HepG2 (cell line): Measurements from ENCODE around the gene CAPN13. TPM values are rescaled to one million over a fixed set of nuclear protein-coding genes. Genes with fewer than 3 reads are reported as not detected.

Source experiments
- ATAC-seq: fragments of 200-7000 bp; cut with Tn5 transposase; 3 replicates; pipeline ENCODE4 v1.9.1; 2020; ENCODE audit warnings: mild to moderate bottlenecking, moderate library complexity
- BruUV-seq: library from RNA; stranded (reverse); fragments of 400-500 nt; replicated peaks from 2 replicates; lab custom pipeline; 2021; lab: Mats Ljungman, UMichigan
- CTCF ChIA-PET: fragments of 300-600 bp; formaldehyde crosslinking; extraction: SDS; loops from one replicate; lab custom pipeline; 2021; ENCODE audit warnings: low total read pairs, inconsistent platforms, low intra/inter-chr PET ratio; lab: Yijun Ruan, JAX
- POLR2A ChIA-PET: fragments of 350-600 bp; sonication (Branson Sonifier 250); formaldehyde crosslinking; loops from one replicate; lab custom pipeline; 2020; ENCODE audit warnings: antibody characterized with exemption, inconsistent platforms; lab: Yijun Ruan, JAX
- DNase-seq: peaks from one replicate; pipeline ENCODE4 v3.0.0-alpha.2; 2015; ENCODE audit warnings: low spot score
- FAIRE-seq: peaks from 3 replicates; lab custom pipeline; 2011; peaks lifted over from hg19 to GRCh38; lab: Jason Lieb, UNC
- H2AFZ ChIP-seq: one replicate; pipeline ENCODE4 v1.6.1; 2011; ENCODE audit warnings: low read length, inconsistent platforms
- H3K27ac ChIP-seq: fragments of 300-600 bp; 3 replicates; pipeline ENCODE4 v1.8.0; 2011; ENCODE audit warnings: mixed run types, mild to moderate bottlenecking, mixed read lengths, low read length, inconsistent platforms; ENCODE audit not compliant: insufficient read depth; ENCODE audit errors: extremely low read length
- H3K27me3 ChIP-seq, 2 experiments: fragments of 200-600 bp in 1 of 2; 2 replicates in 1 of 2; 3 replicates in 1 of 2; pipeline versions ENCODE4 v1.6.0 to v1.8.0; 2011; ENCODE audit warnings: low read length in 2 of 2, mild to moderate bottlenecking in 2 of 2, moderate library complexity in 2 of 2, inconsistent platforms in 1 of 2; ENCODE audit not compliant: insufficient read depth in 2 of 2, control insufficient read depth in 1 of 2
- H3K36me3 ChIP-seq, 2 experiments: fragments of 200-600 bp in 1 of 2; replicated peaks in 1 of 2; 2 replicates in 1 of 2; 3 replicates in 1 of 2; pipeline versions ENCODE4 v1.5.1 to v1.8.0; 2011; ENCODE audit warnings: low read length in 2 of 2, inconsistent platforms in 1 of 2; ENCODE audit not compliant: insufficient read depth in 2 of 2, control insufficient read depth in 1 of 2
- H3K4me1 ChIP-seq: 2 replicates; pipeline ENCODE4 v1.5.1; 2012; ENCODE audit warnings: low read length, inconsistent platforms; ENCODE audit not compliant: insufficient read depth
- H3K4me2 ChIP-seq: 2 replicates; pipeline ENCODE4 v1.6.0; 2011; ENCODE audit warnings: low read depth, low read length, inconsistent platforms
- H3K4me3 ChIP-seq, 3 experiments: fragments of 200-600 bp in 1 of 3; sonication (generic), shearing (Covaris generic) in 1 of 3; replicated peaks in 1 of 3; 2 replicates each; pipeline ENCODE4 v1.5.1; 2011 to 2016; ENCODE audit warnings: low read length in 3 of 3, inconsistent platforms in 2 of 3, low read depth in 2 of 3, mild to moderate bottlenecking in 2 of 3, control low read depth in 1 of 3, mixed read lengths in 1 of 3; ENCODE audit not compliant: insufficient read depth in 1 of 3
- H3K79me2 ChIP-seq: one replicate; pipeline ENCODE4 v1.6.1; 2011; ENCODE audit warnings: low read length, inconsistent platforms; ENCODE audit not compliant: insufficient read depth
- H3K9ac ChIP-seq: 2 replicates; pipeline ENCODE4 v1.6.0; 2011; ENCODE audit warnings: mild to moderate bottlenecking, low read depth, low read length, inconsistent platforms; ENCODE audit not compliant: insufficient read depth
- H3K9me3 ChIP-seq: 2 replicates; pipeline ENCODE4 v1.5.1; 2012; ENCODE audit warnings: mild to moderate bottlenecking, low read length
- H4K20me1 ChIP-seq: 2 replicates; pipeline ENCODE4 v1.6.0; 2011; ENCODE audit warnings: inconsistent platforms, mild to moderate bottlenecking, low read length, moderate library complexity; ENCODE audit not compliant: insufficient read depth
- BATF2 ChIP-seq: sonication (generic); formaldehyde crosslinking; IDR thresholded peaks from 2 replicates; pipeline ENCODE4 v1.8.0; 2022; ENCODE audit warnings: mild to moderate bottlenecking, missing genetic modification reagents, moderate library complexity
- CENPX ChIP-seq: sonication (generic); formaldehyde crosslinking; IDR thresholded peaks from 2 replicates; pipeline ENCODE4 v1.9.0; 2021; ENCODE audit warnings: mild to moderate bottlenecking, missing genetic modification reagents, moderate library complexity
- CTCF ChIP-seq: sonication (generic); formaldehyde crosslinking; IDR thresholded peaks from 2 replicates; pipeline ENCODE4 v1.5.0; 2020; ENCODE audit warnings: mild to moderate bottlenecking, missing genetic modification reagents, moderate library complexity
- EZH2 ChIP-seq: conservative IDR thresholded peaks from 2 replicates; pipeline ENCODE4 v1.6.1; 2012; ENCODE audit warnings: mild to moderate bottlenecking, low read depth, low read length, moderate library complexity
- FUBP1 ChIP-seq: sonication (generic); formaldehyde crosslinking; IDR thresholded peaks from 2 replicates; pipeline ENCODE4 v1.5.1; 2020; ENCODE audit warnings: missing genetic modification reagents, mild to moderate bottlenecking, borderline replicate concordance
- IRF1 ChIP-seq: sonication (generic); formaldehyde crosslinking; IDR thresholded peaks from 2 replicates; pipeline ENCODE4 v1.4.0; 2020; ENCODE audit warnings: low read depth, mild to moderate bottlenecking, missing genetic modification reagents
- KMT2A ChIP-seq: sonication (generic); formaldehyde crosslinking; IDR thresholded peaks from 2 replicates; pipeline ENCODE4 v1.4.0; 2020; ENCODE audit warnings: missing genetic modification reagents
- PLSCR1 ChIP-seq: sonication (generic); formaldehyde crosslinking; IDR thresholded peaks from 2 replicates; pipeline ENCODE4 v1.5.0; 2020; ENCODE audit warnings: missing genetic modification reagents, mild to moderate bottlenecking, borderline replicate concordance
- RFX1 ChIP-seq: fragments of 450-650 bp; IDR thresholded peaks from 2 replicates; pipeline ENCODE4 v1.6.1; 2017
- RFXANK ChIP-seq: IDR thresholded peaks from 2 replicates; pipeline ENCODE4 v1.6.1; 2016
- ZFP41 ChIP-seq: sonication (generic); formaldehyde crosslinking; IDR thresholded peaks from 2 replicates; pipeline ENCODE4 v1.4.0; 2020; ENCODE audit warnings: mild to moderate bottlenecking, missing genetic modification reagents, borderline replicate concordance
- ZFP90 ChIP-seq: sonication (generic); formaldehyde crosslinking; IDR thresholded peaks from 2 replicates; pipeline ENCODE4 v1.8.0; 2022; ENCODE audit warnings: missing genetic modification reagents, mild to moderate bottlenecking, inconsistent platforms, borderline replicate concordance
- ZNF230 ChIP-seq: sonication (generic); formaldehyde crosslinking; IDR thresholded peaks from 2 replicates; pipeline ENCODE4 v1.4.0; 2020; ENCODE audit warnings: mild to moderate bottlenecking, missing genetic modification reagents
- ZNF350 ChIP-seq: sonication (generic); formaldehyde crosslinking; IDR thresholded peaks from 2 replicates; pipeline ENCODE4 v1.4.0; 2020; ENCODE audit warnings: mild to moderate bottlenecking, low read depth, missing genetic modification reagents, borderline replicate concordance
- ZNF382 ChIP-seq: sonication (generic); formaldehyde crosslinking; IDR thresholded peaks from 2 replicates; pipeline ENCODE4 v1.5.0; 2020; ENCODE audit warnings: missing genetic modification reagents, mild to moderate bottlenecking, borderline replicate concordance
- ZNF724P ChIP-seq: sonication (generic); formaldehyde crosslinking; IDR thresholded peaks from 2 replicates; pipeline ENCODE4 v1.8.0; 2022; ENCODE audit warnings: missing genetic modification reagents, borderline replicate concordance
- ZXDC ChIP-seq: sonication (generic); formaldehyde crosslinking; IDR thresholded peaks from 2 replicates; pipeline ENCODE4 v1.5.0; 2020; ENCODE audit warnings: mild to moderate bottlenecking, missing genetic modification reagents
- WGBS: methylation state at CpG from one replicate; pipeline ENCODE4 v1.1.6; 2017; ENCODE audit warnings: low lambda C conversion rate; 5-methylcytosine and 5-hydroxymethylcytosine counted together
- in situ Hi-C: cut with HindIII; loops from 2 replicates; pipeline ENCODE4 v1.10.0; 2017; ENCODE audit warnings: low pct_unique_long_range_greater_than_20kb; ENCODE audit not compliant: extremely low pct_ligation_motif_present
- intact Hi-C: fragments of 100-400 bp; cut with micrococcal nuclease; formaldehyde crosslinking; loops from one replicate; pipeline ENCODE4 v1.10.0; 2022; ENCODE audit not compliant: unreplicated experiment
- polyA plus RNA-seq, 8 experiments: library from polyadenylated mRNA; depleted of rRNA in 3 of 8; stranded (reverse) in 7 of 8; unstranded in 1 of 8; fragments of >200 nt; fragmentation: Illumina TruSeq in 4 of 8; extraction: Trizol in 4 of 8; gene quantifications; 2 replicates each; pipeline versions ENCODE4 v1.2.1 to v1.2.3, GENCODE V29; 2011 to 2016; ENCODE audit warnings: low read depth in 4 of 8, missing spikeins in 1 of 8, mixed read lengths in 1 of 8; ENCODE audit not compliant: insufficient read depth in 1 of 8
- total RNA-seq, 5 experiments: library from RNA; depleted of rRNA; stranded (reverse); fragments of >200 nt; fragmentation: Illumina TruSeq; extraction: Trizol; gene quantifications; 2 replicates each; pipeline ENCODE4 v1.2.3, GENCODE V29; 2016; ENCODE audit warnings: low read depth in 1 of 5

CAPN13 gene
- total and polyA plus RNA-seq, 2 of the 13 experiments (the other 11 are each of a cell fraction or from before 2014, with no cell fraction given) = not detected

GRCh38 chr2:30684026-30684425 lies 123.2 kb downstream of the CAPN13 start:
- Histone ChIP-seq H3K9ac (no peak overlapping the region), H3K4me3 (no peak overlapping the region), H3K9me3 (no peaks in the 10 kb centered on the region), H4K20me1 (no peaks in the 10 kb centered on the region), H3K27me3 (peaks cover 0 to 22% of the 10 kb centered on the region in 2 experiments; a peak in 4 of 5 replicates), H3K4me2 (no peak overlapping the region), H3K4me1 (no peaks in the 10 kb centered on the region), H3K79me2 (no peaks in the 10 kb centered on the region), H2AFZ (no peak overlapping the region), H3K36me3 (no peaks in the 10 kb centered on the region), H3K27ac (no peak overlapping the region)
- POLR2A ChIA-PET = no interaction called here
- ATAC-seq = no peak
- BruUV-seq = no TSS peak
- DNase-seq = no peak
- 32% methylated on average over 8 of the region's 8 CpGs for WGBS
- in situ Hi-C loops = loop anchor here (10.0 kb wide), 1 partner anchor 249 kb away; no protein-coding TSS in a partner anchor
- intact Hi-C loops = no loop called here
- CTCF ChIA-PET = no interaction called here
- no peak for FAIRE-seq
- TF ChIP-seq PLSCR1 (CRISPR knock-in tag) (no peak), ZNF230 (CRISPR knock-in tag) (no peak), ZNF382 (CRISPR knock-in tag) (no peak), ZXDC (CRISPR knock-in tag) (no peak), RFXANK (CRISPR knock-in tag) (no peak), ZNF350 (no peak), RFX1 (no peak), CTCF (CRISPR knock-in tag) (no peak), ZFP41 (CRISPR knock-in tag) (no peak), EZH2 (no peak), KMT2A (no peak), ZFP90 (no peak), FUBP1 (CRISPR knock-in tag) (no peak), ZNF724P (CRISPR knock-in tag) (no peak), BATF2 (CRISPR knock-in tag) (no peak), IRF1 (CRISPR knock-in tag) (no peak), CENPX (CRISPR knock-in tag) (no peak)
